BE2C (cell line): ENCODE data around the gene TSPAN3.

Experiments
- DNase-seq: peaks from one replicate; pipeline ENCODE4 v3.0.0-alpha.2; 2020
- H3K27me3 ChIP-seq: fragments of 250-450 bp; sonication (Bioruptor Pico); 2 replicates; pipeline ENCODE4 v1.5.1; 2020; ENCODE audit warnings: mild to moderate bottlenecking
- H3K36me3 ChIP-seq: fragments of 250-450 bp; sonication (Bioruptor Pico); 2 replicates; pipeline ENCODE4 v1.5.1; 2020; ENCODE audit warnings: mild to moderate bottlenecking
- H3K4me1 ChIP-seq: fragments of 250-450 bp; sonication (Bioruptor Pico); 2 replicates; pipeline ENCODE4 v1.5.1; 2020
- H3K4me3 ChIP-seq: 2 replicates; pipeline ENCODE4 v1.5.1; 2011; ENCODE audit warnings: low read depth, low read length
- H3K9me3 ChIP-seq: fragments of 250-450 bp; sonication (Bioruptor Pico); 2 replicates; pipeline ENCODE4 v1.5.1; 2020
- TF ChIP-seq, protein P1 (sequence below): IDR thresholded peaks from 2 replicates; pipeline ENCODE4 v1.5.1; 2012; ENCODE audit warnings: mild to moderate bottlenecking, low read depth, low read length

The TSPAN3 gene

GRCh38 chr15:77028451-77029165, 42.3 kb downstream of the TSPAN3 start:
- DNase-seq = no peak
- TF ChIP-seq, protein P1, sequence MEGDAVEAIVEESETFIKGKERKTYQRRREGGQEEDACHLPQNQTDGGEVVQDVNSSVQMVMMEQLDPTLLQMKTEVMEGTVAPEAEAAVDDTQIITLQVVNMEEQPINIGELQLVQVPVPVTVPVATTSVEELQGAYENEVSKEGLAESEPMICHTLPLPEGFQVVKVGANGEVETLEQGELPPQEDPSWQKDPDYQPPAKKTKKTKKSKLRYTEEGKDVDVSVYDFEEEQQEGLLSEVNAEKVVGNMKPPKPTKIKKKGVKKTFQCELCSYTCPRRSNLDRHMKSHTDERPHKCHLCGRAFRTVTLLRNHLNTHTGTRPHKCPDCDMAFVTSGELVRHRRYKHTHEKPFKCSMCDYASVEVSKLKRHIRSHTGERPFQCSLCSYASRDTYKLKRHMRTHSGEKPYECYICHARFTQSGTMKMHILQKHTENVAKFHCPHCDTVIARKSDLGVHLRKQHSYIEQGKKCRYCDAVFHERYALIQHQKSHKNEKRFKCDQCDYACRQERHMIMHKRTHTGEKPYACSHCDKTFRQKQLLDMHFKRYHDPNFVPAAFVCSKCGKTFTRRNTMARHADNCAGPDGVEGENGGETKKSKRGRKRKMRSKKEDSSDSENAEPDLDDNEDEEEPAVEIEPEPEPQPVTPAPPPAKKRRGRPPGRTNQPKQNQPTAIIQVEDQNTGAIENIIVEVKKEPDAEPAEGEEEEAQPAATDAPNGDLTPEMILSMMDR = no peak
- Histone ChIP-seq H3K36me3 (no peaks in the 10 kb centered on the region), H3K4me1 (no peaks in the 10 kb centered on the region), H3K27me3 (no peaks in the 10 kb centered on the region), H3K9me3 (no peaks in the 10 kb centered on the region), H3K4me3 (no peak overlapping the region)

DNA sequence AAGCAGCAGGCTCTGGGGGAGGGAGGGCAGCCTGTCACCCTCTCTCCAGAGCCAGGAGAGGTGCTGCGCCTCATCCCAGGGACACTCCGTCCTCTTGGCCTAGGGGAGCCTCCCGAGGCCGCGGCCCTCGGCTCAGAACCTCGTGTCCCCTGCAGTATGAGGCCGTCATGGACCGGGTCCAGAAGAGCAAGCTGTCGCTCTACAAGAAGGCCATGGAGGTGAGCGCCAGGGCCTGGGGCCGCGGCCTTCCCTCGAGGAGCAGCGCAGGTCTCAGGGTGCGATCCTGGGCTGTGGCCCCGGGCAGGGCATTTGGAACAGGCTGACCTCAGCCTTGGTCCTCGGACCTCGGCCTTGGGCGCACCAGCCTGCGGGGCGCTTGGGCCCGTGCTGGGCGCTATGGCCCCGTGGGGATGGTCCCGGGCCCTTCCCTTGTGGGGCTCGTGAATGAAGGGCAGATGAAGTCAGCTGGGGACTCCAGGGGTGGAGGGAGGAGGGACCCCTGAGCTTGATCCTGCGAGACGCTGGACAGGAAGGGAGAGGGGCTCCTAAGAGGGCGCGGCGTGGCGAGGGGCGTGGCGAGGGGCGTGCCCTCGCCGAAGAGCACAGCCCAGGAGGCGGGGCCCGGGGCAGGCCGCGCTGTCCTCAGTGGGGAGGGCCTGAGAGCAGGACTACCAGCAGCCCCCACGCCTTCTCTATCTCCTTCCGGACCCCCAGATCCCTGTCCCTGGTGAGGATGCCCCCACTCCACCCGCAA, 43.0 kb downstream of the TSPAN3 start:
- Histone ChIP-seq H3K4me3 (no peak overlapping the region), H3K9me3 (no peaks in the 10 kb centered on the region), H3K27me3 (no peaks in the 10 kb centered on the region), H3K36me3 (no peaks in the 10 kb centered on the region), H3K4me1 (no peaks in the 10 kb centered on the region)
- TF ChIP-seq, protein P1 = no peak
- DNase-seq = peak; percentile 7

DNA sequence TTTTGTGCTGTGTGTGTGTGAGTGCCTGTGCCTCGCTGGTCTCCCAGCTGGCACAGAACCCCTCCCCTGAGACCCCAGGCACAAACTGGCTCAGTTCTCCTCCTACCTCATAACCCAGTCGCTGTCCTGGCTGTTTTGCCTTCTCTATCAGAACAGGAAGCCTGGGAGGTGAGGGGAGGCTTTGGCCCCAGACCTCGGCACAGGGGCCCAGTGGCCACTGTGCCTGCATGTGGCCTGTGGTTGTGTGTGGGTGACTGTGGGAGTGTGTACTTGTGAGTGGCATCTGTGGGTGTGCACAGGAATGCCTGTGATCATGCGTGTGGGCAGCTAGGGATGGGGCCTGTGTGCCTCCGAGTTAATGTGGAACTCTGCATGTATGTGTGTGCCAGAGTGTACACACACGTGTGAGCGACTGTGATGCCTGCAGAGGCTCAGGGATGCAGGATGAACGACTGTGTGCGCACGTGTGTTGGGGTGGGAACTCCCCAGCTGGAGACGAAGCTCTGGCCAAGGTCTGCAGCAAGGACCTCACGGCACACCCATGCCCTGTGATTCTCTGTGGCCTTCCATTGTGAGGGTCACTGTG, 43.7 kb downstream of the TSPAN3 start:
- Histone ChIP-seq H3K9me3 (no peaks in the 10 kb centered on the region), H3K4me1 (no peaks in the 10 kb centered on the region), H3K27me3 (no peaks in the 10 kb centered on the region), H3K4me3 (no peak overlapping the region), H3K36me3 (no peaks in the 10 kb centered on the region)
- TF ChIP-seq, protein P1 = no peak
- peak; percentile 5 for DNase-seq

DNA sequence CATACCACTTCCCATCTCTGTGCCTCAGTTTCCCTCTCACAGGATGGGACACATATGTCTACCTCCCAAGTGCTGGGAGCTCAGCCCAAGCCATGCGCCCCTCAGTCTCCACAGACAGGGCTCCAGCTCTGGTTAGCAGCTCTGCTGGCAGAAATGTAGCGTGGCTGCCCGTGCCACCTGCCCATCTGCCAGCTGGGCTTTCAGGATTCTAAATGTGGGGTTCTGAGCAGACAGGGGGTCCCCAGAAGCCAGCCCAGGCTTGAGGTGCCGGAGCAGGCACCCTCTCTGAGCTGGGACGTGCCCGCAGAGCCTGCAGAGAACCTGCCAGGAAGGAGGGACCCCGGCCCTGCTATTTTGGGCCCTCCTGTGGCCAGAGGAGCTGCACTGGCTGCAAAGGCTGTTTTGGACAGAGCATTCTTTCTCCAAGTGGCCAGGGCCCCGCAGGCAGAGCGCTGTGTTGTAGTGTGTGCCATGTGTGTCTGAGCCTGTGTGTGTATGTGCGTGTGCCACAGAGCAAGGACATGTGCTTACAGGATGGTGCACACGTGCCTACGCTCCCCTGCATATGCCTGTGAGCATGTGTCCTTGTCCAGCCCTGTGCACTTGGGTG, 44.3 kb downstream of the TSPAN3 start:
- Histone ChIP-seq H3K27me3 (no peaks in the 10 kb centered on the region), H3K4me1 (no peaks in the 10 kb centered on the region), H3K4me3 (no peak overlapping the region), H3K9me3 (no peaks in the 10 kb centered on the region), H3K36me3 (no peaks in the 10 kb centered on the region)
- TF ChIP-seq, protein P1 = no peak
- DNase-seq = no peak

DNA sequence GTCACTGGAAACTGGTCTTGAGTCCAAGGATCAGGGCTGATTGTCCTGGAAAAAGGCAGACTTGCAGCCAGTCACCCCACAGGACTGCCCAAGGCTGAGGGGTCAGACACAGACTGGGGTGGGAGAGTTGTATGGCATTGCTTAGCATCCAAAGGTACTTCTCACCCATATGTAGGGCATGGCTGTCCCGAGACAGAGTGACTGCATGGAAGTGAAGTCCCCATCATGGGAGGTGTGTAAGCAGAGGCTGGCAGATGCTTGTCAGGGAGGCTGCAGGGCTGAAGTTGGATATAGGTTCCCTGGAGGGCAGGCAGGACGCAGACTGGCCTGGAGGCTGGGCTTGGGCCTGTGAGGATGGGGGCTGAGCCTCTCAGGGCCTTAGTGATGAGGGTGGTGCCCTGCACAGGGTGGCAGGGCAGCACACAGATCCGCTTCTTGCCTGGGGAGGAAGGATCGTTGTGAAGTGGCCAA, 44.9 kb downstream of the TSPAN3 start:
- no peaks in the 10 kb centered on the region for H3K36me3 ChIP-seq
- no peaks in the 10 kb centered on the region for H3K4me1 ChIP-seq
- no peak overlapping the region for H3K4me3 ChIP-seq
- DNase-seq = no peak
- no peaks in the 10 kb centered on the region for H3K27me3 ChIP-seq
- TF ChIP-seq, protein P1 = no peak
- H3K9me3 ChIP-seq = no peaks in the 10 kb centered on the region
